Hematopoietic multipotent progenitor cell treated with erythropoietin and hydrocortisone succinate and interleukin-3 and kit ligand, for 6 days (in vitro differentiated cells): ENCODE results near the gene TMEM121.

Experiments used
- DNase-seq: peaks from one replicate; pipeline ENCODE4 v3.0.0-alpha.2; 2015

The TMEM121 gene

DNA sequence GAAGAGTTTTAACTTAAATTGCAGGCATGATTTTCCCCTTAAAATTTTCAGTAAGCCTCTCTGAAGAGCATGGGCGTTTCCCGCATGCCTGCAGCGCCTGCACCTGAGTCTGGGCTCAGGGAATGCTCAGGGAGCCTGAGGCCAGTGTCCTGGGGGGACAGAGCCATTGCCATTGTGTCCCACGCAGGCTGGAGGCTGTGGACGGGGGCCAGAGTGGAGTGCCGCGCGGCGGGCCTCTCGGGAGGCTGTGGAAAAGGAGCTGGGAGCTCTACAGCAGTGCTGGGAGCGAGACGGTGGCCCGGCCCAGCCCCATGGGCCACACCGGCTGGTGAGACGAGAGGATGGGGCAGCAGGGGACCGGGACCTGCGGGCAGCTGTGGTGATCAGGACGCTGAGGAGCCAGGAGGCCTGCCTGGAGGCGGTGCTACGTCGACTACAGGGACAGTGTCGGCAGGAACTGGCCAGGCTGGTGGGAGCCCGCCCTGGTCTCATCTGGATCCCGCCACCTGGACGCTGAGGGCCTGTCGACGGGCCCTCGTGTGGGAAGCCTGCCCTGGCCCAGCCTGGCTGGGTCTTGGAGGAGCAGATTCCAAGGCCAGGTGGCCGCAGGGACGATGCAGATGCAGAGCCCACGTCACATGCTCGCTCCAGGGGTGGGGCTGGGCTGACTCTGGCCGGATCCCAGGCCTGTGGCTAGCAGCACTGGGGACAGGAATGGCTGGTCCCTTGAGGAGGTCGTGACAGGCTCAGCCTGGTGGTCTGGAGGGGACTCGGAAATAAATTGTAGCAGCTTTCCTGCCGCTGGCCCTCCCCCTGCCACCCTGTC is 27.7 kb upstream of the TMEM121 start:
- no peak for DNase-seq

DNA sequence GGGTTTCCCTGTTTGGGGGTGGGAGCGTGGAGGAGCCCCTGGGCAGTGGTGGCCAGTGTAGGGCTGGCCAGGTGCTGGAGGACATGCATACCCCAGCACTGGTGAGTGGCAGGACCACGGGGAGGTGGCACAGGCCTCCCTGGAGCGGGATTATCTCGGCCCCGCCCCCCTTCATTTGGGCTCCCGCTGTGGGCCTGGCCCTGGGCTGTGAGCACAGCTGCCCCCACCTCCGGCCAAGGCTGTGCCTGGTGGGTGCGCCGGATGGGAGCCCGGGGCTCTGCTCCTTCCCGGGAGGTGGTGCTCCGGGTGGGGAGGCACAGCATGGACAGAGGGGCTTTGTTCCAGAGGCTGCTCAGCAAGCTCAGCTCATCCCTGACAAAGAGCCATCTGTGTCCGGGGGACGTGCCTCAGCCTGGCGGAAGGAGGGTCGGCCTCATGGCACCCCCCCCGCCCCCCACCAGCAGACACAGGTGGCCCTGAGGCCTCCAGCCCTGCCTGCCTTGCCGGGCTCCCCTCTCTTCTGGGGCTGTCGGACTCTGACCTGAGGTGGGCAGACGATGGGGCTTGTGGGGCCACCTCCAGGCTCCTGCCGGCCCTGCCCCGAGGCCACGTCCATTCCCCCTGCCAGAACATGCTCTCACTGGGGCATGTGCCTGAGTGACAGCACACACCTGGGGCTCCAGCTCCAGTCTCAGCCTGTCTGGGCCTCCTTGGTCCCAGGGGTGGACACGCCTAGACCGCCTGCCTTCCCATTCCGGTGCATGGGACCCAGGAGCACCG is 26.9 kb upstream of the TMEM121 start:
- no peak for DNase-seq

DNA sequence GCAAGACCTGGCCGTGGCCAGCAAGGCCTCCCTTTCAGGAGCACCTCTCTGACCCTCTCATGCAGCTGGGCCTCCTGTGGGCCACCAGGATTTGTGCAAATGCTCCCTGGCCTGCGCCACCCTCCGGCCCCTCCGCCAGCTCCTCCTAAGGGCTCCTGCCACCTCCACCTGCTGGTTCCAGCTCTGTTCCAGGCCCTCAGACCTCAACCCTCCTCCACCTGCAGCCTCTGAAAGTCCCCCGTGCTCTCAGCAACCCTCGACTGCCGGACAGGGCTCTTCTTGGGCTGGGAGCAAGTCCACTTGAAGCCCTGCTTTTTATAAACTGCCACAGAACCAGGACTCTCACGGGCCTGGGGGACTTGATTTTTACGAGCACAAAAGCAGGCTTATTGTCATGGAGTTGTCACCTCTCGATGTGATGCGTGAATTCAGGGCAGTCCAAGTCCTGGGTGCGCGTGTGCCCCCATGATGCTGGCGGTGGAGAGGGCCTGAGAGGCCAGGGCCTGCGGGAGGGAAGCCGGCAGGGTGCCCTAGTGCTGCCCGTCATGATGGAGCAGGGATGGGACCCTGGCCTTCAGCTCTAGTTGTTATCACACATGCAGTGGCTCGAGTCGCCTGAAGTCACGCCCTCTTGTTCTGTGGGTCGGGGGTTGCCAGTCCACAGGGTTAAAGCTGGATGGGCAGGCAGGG is 26.2 kb upstream of the TMEM121 start:
- DNase-seq = no peak

DNA sequence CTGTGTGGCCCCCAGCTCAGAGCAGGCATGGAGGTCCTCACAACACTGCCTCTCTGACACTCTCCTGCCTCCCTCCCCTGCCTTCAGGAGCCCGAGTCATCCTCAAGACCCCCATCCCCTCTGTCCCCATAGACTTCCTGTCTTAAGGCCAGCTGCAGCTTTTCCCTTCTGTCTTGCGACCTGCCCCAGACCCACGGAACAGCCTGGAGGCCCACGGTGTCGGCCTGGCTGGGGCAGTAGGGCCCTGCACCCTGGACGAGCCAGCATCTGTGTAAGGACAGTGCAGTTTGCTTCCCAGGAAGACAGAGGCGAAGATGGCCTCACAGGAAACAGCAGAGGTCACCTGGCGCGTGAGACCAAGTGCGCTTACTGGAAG is 25.7 kb upstream of the TMEM121 start:
- no peak for DNase-seq

DNA sequence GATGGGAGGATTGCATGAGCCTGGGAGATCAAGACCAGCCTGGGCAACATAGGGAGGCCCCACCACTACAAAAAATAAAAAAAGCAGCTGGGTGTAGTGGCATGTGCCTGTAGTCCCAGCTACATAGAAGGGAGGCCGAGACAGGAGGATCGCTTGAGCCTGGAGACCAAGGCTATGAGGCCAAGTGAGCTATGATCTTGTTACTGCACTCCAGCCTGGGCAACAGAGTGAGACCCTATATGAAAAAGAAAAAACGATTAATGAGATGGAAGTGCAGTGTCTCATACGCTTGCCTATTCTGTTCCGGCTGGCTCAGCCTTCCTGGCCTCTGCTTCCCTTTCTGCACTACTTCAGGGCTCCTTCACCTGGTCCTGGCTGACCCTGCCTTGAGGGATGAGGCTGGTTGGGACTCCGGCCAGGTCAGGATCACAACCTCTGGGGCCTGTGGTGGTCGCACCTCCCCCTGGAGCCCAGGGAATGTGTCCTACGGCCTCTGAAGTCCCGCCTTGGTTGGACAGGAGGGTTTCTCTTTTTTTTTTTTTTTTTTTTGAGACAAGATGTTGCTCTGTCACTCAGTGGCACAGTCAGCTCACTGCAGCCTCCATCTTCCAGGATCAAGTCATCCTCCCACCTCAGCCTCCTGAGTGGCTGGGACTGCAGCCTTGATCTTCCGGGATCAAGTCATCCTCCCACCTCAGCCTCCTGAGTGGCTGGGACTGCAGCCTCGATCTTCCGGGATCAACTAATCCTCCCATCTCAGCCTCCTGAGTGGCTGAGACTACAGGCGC is 24.7 kb upstream of the TMEM121 start:
- no peak for DNase-seq

DNA sequence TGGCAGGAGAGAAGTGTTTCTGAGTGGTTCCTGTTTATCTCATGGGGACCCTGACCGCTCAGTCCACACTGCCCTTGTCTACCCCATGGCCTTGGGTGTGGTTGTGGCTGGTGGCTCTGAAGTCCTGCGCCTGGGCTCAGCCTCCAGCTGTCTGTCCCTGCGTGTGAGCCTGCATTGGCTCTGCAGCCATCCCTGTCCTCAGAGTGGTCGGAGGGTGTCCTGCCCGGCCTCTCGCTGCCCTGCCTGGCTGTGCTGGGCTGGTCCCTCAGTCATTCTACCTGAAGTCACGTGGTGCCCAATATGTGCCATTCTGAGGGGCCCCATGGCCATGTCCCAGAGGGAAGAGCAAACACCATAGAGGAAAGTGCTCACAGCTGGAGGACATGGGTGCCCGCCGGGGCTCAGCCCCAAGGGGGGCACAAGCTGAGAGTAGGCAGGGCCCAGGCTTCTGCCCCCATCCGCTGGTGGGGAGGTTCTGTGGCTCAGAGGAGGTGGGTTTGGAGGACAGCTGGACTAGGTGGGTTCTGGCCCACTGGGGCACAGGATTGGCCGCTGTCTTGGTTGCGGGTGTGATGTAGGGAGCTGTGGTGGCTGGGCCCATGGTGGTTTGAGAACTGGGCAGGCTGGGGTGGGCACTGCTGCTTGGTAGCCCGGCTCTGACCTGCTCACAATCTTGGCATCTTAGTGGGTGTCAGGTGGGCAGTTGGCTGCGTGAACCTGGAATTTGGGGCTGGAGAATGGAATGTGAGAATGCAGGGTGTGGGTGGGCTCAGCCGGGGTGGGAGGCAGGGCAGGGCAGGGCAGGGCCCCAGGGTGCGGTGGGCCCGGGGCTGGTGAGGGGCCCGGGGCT is 23.7 kb upstream of the TMEM121 start:
- no peak for DNase-seq

DNA sequence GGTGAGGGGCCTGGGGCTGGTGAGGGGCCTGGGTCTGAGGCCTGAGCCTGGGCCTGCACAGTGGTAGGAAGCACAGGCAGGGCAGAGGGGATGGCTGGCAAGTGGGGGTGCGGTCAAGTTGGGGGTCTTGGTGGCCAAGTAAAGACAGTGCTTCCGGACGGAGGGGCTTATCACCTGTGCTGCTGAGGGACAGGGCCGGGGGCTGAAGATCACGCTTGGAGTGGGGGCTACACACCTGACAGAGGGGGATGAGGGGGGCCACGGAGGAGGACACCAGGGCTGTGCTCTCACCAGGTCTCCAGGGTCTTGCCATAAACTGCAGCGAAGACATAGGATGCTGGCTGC is 23.1 kb upstream of the TMEM121 start:
- DNase-seq = no peak

DNA sequence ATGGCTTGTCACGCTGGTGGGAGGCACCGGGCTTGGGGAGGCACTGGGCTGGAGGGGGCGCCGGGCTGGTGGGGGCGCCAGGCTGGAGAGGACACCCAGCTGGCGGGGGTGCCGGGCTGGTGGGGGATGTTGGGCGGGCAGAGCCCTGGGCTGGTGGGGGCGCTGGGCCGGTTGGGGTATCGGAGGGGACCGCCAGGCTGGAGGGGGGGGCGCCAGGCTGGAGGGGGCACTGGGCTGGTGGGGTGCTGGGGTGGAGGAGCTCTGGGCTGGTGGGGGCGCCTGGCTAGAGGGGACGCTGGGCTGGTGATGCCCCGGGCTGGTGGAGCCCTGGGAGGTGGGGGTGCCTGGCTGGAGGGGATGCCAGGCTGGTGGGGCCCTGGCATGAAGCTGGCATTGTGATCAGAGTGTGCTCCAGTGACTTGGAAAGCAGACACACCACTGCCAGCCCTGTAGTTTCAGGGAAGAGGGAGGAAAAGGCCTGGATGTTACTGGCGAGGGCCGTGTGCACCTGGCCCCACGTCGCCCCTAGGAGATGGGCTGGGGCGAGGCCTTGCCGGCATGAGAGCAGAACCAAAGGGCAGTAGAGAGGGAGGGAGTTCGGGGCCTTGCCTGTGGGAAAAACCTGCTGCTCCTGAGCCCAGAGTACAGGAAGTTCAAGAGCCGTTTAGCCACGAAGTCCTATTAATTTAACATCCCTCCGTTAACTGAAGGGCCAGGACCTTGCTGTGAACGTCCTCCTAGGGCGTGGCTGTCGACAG is 22.3 kb upstream of the TMEM121 start:
- DNase-seq = no peak

DNA sequence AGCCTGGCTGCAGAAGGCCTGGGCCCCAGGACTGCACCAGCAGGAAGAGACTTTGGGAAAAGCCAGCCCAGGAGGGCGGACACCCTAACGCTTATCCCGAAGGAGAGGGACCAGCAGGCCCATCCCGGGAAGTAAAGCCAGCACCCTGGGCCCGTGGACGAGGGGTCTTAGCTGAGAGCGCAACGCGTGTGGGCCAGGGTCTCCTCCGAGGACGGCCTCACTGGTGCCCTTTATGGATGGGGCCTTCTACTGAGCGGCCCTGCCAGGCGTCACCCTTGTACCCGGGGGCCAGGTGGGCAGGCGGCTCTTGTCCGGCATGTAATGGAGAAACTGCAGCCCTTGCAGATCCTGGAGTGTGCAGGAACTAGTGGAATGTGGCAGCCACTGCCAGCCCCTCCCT is 21.3 kb upstream of the TMEM121 start:
- no peak for DNase-seq

DNA sequence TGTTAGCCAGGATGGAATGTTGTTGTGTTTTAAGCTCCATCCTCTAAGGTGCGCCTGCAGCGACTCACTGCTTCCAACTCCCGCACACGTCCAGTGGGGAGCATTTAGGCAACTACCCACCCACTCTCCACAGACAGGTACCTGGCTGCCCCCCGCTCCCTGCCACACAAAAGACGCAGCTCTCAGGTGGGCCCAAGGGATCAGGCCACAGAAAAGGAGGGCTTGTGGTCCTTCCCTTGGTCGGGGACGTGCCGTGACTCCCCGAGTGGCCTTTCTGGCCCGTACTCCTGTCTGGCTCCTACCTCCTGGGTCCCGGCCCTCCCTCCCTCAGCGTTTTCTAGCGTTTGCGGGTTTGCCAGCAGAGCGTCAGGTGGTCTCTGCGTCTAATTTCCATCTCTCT is 19.1 kb upstream of the TMEM121 start:
- DNase-seq = no peak

DNA sequence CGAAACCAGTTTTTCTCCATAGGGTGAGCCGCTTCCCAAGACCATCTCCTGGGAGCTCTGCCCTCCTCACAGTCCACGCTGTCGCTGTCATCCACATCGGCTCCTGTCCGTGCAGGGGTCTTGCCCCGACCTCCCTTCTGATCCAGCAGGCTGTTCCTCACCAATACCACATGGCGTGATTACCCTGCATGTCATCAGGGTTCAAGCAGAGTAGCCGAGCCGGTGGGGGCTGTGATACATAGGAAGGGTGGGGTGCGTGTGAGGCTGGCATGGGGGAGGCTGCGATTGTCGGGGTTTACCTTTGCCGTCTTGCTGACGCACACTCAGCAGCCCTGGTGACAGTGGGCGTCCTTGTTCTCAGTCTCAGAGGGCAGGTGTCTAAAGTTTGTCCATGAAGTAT is 18.3 kb upstream of the TMEM121 start:
- no peak for DNase-seq

DNA sequence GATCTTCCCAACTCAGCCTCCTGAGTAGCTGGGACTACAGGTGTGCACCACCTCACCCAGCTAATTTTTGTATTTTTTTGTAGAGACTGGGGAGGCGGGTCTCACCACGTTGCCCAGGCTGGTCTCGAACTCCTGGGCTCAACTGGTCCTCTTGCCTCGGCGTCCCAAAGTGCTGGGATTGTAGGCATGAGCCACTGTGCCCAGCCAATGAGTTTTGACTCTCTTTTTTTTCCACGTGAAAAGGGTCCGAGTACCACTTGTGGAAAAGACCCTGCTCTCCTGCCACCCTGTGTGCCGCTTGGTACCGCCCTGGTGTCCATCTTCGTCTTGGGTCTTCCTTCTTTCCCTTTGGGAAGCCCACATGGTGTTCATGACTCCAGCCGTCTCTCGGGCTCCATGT is 17.8 kb upstream of the TMEM121 start:
- no peak for DNase-seq

DNA sequence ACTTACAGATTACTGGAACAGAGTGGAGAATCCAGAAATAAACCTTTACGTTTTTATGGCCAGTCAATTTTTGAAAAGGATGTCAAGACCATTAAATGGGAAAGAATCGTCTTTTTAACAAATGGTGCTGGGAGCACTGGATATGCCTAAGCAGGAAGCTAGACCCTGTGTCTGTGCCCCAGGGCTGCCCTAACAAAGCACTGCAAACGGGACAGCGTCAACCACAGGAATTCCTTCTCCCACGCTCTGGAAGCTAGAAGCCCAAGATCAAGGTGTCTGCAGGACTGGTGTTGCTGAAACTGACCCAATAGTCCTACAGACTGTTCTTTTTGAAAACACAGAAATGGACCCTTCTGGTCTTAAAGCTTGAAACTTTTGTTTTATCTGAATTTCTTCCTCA is 9.3 kb upstream of the TMEM121 start:
- no peak for DNase-seq

DNA sequence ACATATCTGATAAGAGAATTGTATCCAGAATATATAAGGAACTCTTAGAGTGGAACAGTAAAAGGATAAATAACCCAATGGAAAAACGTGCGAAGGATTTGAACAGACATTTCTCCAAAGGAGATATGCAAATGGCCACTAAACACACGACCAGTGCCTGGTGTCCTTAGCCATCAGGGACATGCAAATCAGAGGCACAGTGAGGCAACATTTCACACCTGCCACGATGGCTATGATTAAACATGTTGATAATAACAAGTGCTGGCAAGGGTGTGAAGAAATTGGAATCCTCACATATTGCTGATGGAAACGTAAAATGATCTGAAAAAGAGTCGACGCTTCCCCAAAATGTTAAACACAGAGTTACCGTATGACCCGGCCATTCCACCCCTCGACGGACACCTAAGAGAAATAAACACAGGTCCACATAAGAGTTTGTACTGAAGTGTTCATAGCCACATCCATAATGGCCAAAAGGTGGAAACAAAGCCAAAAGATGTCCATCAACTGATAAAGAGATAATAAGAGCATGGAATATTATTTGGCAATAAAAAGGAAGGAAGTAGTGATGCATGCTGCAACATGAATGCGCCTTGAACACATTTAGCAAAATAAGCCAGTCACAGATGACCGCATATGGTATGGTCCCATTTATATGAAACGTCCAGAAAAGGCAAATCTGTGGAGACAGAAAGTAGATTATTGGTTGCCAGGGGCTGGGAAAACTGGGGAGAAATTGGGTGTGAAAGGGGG is 6.3 kb upstream of the TMEM121 start:
- no peak for DNase-seq

DNA sequence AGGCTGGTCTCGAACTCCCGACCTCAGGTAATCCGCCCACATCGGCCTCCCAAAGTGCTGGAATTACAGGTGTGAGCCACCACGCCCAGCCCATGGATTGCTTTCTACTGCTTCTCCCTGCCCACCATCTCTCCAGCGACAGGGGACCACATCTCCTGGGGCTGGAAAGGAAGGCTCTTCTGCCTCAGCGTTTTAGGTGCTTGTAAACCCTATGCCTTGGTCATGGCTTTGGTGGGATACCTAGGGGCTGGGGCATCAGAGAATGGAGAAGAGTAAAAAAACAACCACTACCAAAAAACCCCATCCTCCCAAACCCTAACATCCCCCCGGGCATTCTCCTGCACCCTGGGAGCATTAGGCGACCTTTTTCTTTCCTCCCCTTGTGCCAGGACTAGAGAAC is 1.1 kb upstream of the TMEM121 start:
- DNase-seq = no peak

DNA sequence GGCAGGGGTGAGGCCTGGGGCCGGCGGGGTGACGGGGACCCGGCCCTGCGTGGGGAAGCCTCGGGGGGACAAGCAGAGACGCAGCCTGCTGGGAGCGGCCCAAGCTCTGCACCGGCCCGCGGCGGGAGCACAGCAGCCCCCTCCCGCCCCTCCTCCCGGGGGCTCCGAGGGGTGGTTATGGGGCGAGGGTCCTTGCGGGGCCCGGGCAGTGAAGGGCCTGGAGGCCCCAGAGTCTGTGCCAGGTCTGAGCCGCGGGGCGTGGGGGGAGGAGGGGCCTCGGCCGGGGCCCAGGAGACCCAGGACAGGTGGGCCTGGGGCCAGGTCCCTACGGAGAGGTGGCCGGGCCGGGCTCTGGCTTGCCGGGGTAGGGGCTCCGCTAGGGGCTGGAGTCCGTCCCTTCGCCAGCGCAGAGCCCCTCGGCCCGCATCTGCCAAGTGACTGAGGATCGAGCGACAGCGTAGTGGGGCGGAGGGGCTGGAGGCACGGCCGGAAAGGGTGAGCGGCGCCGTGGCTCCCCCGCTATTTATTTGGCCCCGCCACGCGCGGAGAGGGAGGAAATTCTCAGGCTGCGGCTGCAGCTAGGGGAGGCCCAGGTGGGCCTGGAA is 495 bp downstream of the TMEM121 start:
- DNase-seq = no peak

DNA sequence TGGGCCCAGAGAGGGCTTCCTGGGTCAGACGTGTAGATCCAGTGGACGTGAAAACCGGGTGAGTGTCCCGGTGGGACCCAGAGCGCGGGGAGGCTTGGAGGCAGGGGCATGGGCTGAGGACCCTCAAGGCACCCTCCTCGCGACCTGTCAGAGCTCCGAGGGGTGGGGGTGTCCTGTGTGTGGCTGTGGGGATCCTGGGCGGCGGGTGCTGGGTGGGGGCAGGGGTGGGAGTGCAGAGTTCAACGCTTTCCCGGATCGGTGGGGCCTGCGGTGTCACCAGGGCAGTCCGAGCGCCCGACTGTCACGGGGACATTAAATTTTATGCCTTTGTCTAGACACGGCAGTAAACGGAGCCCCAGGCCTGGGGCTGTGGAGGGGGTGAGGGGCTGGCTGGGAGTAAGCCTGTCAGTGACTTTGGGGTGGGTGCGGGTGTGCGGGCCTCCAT is 1.0 kb downstream of the TMEM121 start:
- no peak for DNase-seq

DNA sequence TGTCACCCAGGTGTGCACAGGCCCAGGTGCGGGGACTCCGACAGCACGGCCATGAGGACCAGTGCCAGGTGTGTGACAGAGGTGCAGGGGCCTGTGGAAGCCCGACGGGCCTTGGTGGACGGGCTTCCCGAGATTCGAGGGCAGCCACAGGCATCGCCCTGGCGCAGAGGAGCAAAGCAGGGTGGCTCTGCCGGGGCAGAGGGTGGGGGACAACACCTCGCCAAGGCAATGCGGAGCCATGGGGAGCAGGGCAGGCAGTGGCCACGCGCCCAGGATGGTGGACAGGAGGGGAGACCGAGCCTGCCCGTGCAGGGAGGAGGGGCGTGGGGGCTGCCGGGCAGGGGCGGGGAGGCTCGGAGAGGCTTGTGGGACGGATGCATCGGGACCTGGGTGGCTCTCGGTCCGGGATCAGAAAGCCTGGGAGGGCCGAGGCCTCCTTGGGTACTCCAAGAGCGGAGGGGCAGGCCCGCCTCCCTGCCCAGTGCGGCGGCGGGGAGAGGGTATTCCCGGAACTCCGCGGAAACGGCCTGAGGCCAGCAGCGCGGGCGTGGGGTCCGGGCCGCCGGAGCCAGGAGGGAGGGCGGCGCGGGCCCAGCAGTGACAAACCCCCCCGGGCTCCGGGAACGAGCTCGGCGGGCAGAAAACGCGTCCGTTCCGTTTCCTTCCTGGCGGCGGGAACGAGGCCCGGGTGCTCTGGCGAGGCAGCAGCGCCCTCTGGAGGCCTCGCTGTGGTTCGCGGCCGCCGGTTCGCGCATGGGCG is 1.6 kb downstream of the TMEM121 start:
- peak; percentile 83 for DNase-seq

DNA sequence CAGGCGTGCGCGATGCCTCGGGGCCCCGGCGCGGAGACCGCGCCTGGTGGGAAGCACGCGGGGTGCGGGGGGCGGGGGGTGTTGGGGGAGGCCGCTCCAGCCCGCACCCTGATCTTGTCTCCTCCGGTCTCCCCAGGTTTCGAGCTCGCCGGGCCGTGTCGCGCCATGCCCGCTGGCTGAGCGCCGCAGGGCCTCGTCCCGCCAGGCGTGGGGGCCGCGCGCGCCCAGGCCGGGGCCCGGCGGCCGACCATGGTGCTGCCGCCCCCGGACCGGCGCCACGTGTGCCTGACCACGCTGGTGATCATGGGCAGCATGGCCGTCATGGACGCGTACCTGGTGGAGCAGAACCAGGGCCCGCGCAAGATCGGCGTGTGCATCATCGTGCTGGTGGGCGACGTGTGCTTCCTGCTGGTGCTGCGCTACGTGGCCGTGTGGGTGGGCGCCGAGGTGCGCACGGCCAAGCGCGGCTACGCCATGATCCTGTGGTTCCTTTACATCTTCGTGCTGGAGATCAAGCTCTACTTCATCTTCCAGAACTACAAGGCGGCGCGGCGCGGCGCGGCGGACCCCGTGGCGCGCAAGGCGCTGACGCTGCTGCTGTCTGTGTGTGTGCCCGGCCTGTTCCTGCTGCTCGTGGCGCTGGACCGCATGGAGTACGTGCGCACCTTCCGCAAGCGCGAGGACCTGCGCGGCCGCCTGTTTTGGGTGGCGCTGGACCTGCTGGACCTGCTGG is 2.4 kb downstream of the TMEM121 start:
- no peak for DNase-seq
